HG02623 (cell line): ENCODE data around the gene PDLIM5.
"Not testable (repeated sequence)": the region's sequence is repeated elsewhere in the genome, so short reads cannot be mapped to it uniquely, and the experiment has no call there.

Source experiments
- ATAC-seq: cut with Tn5 transposase; IDR thresholded peaks from one replicate; pipeline ENCODE4 v1.9.1; 2021; ENCODE audit warnings: moderate library complexity; ENCODE audit not compliant: unreplicated experiment

Gene PDLIM5, protein sequence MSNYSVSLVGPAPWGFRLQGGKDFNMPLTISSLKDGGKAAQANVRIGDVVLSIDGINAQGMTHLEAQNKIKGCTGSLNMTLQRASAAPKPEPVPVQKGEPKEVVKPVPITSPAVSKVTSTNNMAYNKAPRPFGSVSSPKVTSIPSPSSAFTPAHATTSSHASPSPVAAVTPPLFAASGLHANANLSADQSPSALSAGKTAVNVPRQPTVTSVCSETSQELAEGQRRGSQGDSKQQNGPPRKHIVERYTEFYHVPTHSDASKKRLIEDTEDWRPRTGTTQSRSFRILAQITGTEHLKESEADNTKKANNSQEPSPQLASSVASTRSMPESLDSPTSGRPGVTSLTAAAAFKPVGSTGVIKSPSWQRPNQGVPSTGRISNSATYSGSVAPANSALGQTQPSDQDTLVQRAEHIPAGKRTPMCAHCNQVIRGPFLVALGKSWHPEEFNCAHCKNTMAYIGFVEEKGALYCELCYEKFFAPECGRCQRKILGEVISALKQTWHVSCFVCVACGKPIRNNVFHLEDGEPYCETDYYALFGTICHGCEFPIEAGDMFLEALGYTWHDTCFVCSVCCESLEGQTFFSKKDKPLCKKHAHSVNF

DNA sequence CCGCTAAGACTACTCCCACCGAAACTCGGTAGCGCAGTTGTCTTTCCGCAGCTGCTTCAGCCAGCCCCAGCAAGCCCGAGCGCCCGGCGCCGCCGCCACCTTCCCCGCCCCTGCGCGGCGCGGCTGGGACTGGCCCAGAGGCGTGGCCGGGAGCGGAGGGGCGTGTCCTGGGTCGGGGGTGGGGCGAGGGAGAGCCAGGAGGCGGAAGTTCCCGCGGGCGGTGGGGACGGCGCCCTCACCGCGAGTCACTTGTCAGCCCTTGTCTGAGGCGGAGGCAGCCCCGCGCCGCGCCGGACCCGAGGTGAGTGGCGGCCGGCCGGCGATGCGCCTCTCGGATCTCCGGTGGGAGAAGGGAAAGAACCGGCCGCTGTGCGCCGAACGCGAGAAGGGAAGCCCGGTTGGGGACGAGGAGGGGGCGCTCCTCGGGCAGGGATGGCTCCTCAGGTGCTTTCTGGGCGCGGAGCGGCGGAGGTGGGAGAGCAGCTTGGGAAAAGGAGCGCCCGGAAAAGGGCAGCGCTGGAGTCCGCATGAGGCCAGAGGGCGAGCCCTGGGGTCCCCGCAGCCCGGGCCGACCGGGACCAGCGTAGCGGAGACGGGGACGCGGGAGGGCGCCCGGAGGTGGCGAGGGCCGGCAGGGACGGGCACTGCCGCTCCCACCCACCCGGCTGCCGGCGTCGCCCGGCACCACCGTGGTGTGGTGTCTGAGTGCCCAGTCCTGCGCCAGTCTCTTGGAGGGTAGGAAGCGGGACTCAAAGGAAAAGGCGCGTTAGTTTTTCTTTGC is at the start of gene PDLIM5:
Gene PDLIM5 (plus strand): TSS at position 248 of the 781 bp plus-strand sequence. CDS start 3,347 bp downstream, outside the sequence.
- ATAC-seq = peak; percentile 94

GRCh38 chr4:94402439-94402838 is 49.3 kb upstream of the PDLIM5 start:
- not testable (repeated sequence) for ATAC-seq

DNA sequence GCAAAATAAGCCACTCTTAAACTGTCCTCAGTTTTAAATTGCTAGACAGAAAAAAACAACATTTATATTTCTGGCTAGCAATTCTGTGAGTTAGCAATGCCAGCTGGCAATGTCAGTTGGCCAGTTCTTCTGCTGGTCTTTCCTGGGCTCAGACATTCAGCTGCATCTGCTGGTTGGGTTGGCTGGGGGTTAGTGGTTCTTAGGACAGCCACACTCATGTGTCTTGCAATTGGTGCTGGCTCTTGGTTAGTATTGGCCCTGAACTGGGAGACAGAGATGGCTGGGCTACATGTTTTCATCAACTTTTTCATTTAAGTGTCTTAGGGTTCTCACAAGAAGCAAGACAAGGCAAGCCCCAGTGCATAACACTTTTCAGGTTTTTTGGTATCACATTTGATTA is 48.0 kb upstream of the PDLIM5 start:
- ATAC-seq = no peak

GRCh38 chr4:94406668-94407437 is 44.9 kb upstream of the PDLIM5 start:
- peak; percentile 88 for ATAC-seq

DNA sequence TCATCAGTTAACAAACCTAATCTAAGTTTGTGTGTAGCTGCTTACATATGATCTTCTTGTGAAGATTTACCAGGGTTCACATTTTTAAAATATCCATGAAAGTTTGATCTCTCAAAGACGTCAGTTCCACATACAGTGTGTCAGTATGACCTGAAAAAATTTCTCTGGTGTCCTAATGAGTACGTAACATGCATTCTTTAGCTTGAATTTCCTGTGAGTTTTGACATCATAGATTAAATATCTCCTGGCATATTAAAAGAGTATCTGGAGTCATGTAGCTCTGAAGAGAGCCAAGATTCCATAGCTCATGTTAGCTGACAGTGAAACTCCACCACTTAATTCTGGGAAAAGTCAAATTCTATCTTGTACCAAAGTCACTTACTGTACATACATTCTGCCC is 43.9 kb upstream of the PDLIM5 start:
- no peak for ATAC-seq

DNA sequence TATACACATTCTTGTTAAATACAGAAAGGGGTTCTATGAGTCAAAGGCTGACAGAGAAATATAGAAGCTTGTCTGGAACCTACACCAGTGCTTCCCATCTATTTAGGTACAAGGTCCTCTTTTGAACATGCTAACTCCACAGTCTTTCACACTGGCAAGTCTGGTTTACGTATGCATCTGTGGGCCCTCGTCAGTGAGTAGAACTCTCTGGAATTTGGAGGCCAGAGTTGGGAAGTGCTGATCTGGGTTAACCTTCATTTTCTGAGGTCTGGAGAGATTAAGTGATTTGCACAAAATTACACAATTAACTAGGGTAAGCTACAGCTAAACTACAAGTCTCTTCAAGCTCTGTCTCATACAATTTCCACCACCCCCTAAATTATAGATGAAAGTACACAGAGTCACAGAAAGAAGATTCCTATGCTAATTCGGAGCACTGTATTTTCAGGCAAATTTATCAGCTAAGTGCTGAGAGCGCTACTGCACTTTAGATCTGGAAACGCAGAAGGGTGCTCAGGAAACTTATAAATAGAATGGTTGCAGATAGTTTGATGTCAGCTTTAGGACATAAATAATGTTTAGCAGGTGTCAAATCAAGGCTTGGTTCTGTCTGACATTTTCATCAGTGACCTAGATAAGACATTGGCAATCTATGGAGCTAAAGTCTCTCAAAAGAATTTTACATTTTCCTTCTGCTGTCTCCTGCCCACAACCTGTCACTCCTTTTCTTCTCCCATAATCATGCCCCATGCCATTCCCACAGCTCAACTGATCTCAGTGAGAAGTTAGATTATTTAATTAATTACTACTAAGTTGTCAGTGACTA is 43.0 kb upstream of the PDLIM5 start:
- ATAC-seq = no peak

GRCh38 chr4:94409375-94409679 is 42.4 kb upstream of the PDLIM5 start:
- ATAC-seq = no peak

- no peak for ATAC-seq
These were observed 41.8 kb upstream of the PDLIM5 start for GRCh38 chr4:94409962-94410361.

DNA sequence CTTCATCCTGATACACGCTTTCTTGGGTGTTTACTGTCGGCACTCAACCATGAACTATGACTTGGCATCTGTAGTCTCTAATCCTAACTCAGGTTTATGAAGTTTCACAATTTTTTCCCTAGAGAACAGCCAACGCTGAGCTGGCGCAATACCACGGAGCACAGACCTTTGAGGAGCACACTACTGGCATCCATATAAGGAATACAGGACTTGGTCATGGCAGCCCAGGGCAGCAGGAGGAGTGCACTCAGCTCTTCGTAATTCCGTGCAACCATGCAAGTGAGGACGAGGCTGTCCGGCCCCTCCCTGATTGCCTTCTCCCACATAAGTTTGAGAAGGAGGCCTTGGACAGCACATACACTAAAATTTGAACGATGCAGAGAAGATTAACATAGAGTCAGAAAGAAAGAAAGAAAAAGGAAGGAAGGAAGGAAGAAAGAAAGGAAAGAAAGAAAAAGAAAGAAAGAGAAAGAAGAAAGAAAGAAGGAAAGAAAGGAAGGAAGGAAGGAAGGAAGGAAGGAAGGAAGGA is 41.0 kb upstream of the PDLIM5 start:
- no peak for ATAC-seq

GRCh38 chr4:94411296-94411695 is 40.4 kb upstream of the PDLIM5 start:
- no peak for ATAC-seq

- no peak for ATAC-seq
These were observed 39.6 kb upstream of the PDLIM5 start for GRCh38 chr4:94412019-94412657.

- no peak for ATAC-seq
These were observed 39.1 kb upstream of the PDLIM5 start for GRCh38 chr4:94412658-94413038.

DNA sequence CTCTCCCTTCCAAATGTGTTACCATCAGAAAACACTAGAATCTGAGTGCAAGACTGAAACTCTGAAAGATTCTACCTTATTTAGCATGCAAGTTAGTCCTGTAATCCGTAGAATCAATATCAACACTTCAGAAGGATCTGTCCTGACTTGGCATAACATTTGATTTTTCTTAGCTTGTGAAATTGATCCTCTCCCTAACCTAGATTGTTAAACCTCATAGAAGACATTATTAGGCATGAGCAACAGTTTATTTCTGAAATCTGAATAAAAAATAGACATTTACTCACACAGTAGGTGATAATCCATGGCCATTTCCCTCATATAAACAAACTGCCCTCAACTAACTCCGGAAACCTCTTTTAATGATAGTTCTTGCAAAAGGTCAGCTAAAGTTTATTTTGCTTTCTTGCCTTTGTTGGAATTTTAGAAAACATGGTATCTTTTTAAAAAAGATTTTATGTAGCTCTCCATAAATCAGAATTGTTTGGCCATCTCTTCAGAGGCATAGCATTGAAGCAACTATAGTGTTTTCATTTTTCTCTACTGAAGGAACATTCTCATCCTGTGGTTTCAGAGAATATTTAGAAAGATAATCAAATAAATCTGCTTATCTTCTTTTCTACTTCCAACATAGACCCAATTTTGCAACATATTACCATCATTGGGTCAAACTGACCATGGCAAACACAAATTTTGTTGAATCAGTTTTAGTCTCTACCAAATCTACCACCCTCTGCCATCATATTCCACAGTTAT is 38.5 kb upstream of the PDLIM5 start:
- no peak for ATAC-seq

- no peak for ATAC-seq
These were observed 36.8 kb upstream of the PDLIM5 start for GRCh38 chr4:94414907-94415306.

- no peak for ATAC-seq
These were observed 36.3 kb upstream of the PDLIM5 start for GRCh38 chr4:94415448-94415847.

GRCh38 chr4:94416335-94416734 is 35.4 kb upstream of the PDLIM5 start:
- no peak for ATAC-seq

DNA sequence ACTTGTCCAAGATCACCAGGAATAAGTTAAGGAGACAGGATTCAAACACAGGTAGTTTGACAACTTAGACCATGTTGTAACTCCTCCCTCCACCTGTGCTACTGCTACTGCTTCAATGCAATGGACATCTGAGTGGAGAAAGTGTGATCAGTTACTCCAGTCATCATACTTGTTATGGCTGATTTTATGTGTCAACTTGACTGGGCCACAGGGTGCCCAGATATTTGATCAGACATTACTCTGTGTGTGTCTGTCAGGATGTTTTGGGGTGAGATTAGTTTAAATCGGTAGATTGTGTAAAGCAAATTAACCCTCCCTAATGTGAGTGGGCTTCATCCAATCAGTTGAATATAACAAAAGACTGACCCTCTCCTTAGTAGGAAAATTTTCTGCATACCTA is 34.8 kb upstream of the PDLIM5 start:
- ATAC-seq = no peak

- no peak for ATAC-seq
These were observed 32.2 kb upstream of the PDLIM5 start for GRCh38 chr4:94419549-94419948.

- ATAC-seq = no peak
These were observed 31.8 kb upstream of the PDLIM5 start for GRCh38 chr4:94419956-94420355.
